Body of pancreas (tissue), 4 donors: ENCODE measurements around the gene KIF11.

Experiments
- CTCF ChIP-seq, 7 experiments: fragments of 450-650 bp in 4 of 7; fragments of 200-600 bp in 3 of 7; sonication (generic) in 3 of 7; IDR thresholded peaks; one replicate each; pipeline ENCODE4 v1.5.1; 2016 to 2019; ENCODE audit warnings: antibody characterized with exemption in 7 of 7
- POLR2A ChIP-seq, 3 donors: fragments of 450-650 bp; IDR thresholded peaks; one replicate each; pipeline ENCODE4 v1.6.1; 2016; ENCODE audit warnings: antibody characterized with exemption in 3 of 3, mild to moderate bottlenecking in 2 of 3

GRCh38 chr10:92691591-92692079 is 98.7 kb downstream of the KIF11 start:
- TF ChIP-seq CTCF (IDR thresholded peaks at IDR 0.05): no peak
- TF ChIP-seq POLR2A (IDR thresholded peaks at IDR 0.05): peak in 1 of 3 donors; percentile 28
